Ovary (tissue), 3 donors: ENCODE results near the gene NPAS3.

Experiments
- CTCF ChIP-seq, 3 donors: fragments of 450-650 bp in 2 of 3; fragments of 200-600 bp in 1 of 3; IDR thresholded peaks; one replicate each; pipeline versions ENCODE4 v1.5.1 to v1.8.0; 2016 to 2022; ENCODE audit warnings: antibody characterized with exemption in 3 of 3, mild to moderate bottlenecking in 1 of 3
- POLR2A ChIP-seq: fragments of 450-650 bp; IDR thresholded peaks from one replicate; pipeline ENCODE4 v1.6.1; 2017; ENCODE audit warnings: antibody characterized with exemption, mild to moderate bottlenecking, moderate library complexity
- donor health status: DM: no; HTN: no; CAD: no.

GRCh38 chr14:33317675-33318074, 379.0 kb downstream of the NPAS3 start:
- TF ChIP-seq CTCF (IDR thresholded peaks at IDR 0.05) = no peak
- TF ChIP-seq POLR2A = no peak
